ENCODE data around the gene SFR1.

The SFR1 gene

DNA sequence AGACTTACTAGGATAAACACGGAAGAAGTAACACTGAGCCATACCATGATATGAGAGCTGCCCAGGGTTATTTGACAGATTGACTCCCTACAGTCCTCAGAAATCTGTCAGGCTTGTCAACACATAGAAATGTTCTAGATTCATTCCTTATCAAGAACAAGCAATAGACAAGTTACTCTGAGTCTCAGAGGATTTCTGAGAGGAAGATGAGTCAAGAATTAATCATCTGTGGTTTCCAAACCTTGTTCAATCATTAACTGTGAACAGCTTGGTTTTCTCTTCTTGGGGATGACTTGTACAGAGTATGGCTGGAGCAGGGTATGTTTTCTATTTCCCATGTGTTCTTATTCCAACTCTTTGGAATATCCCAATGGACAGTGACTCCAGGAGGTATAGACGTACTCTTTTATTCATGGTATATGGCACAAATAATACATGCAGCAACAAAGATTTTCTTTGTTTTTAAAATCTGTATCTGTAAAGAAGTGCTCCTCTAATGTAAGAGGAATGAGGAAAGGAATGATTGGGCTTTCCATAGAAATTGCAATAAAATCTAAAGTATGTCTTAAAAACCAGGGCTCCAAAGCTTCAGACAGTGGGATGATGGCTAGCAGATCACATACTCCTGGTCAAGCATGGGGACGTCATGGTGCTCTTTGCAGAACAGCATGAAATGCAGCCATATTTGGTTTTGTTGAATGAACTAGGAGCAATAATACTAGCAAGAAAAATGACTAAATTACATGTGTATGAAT lies 11.9 kb upstream of the SFR1 start:
- Histone ChIP-seq H3K4me3 (ENCODE audit: low read length) (peak overlapping the region; percentile 1), H3K36me3 (ENCODE audit: control insufficient read depth, insufficient read depth, low read length, severe bottlenecking) (no peaks in the 10 kb centered on the region), H3K4me1 (ENCODE audit: control insufficient read depth, insufficient read depth, low read length) (peaks cover 11% of the 10 kb centered on the region), H3K9me3 (ENCODE audit: control insufficient read depth, low read length) (no peaks in the 10 kb centered on the region), H3K9ac (ENCODE audit: low read length) (peak overlapping the region; percentile 11), H3K27me3 (replicated peaks; ENCODE audit: control insufficient read depth, insufficient read depth, low read length) (no peaks in the 10 kb centered on the region)
- peak; percentile 55 for DNase-seq (ENCODE audit: low read depth)

DNA sequence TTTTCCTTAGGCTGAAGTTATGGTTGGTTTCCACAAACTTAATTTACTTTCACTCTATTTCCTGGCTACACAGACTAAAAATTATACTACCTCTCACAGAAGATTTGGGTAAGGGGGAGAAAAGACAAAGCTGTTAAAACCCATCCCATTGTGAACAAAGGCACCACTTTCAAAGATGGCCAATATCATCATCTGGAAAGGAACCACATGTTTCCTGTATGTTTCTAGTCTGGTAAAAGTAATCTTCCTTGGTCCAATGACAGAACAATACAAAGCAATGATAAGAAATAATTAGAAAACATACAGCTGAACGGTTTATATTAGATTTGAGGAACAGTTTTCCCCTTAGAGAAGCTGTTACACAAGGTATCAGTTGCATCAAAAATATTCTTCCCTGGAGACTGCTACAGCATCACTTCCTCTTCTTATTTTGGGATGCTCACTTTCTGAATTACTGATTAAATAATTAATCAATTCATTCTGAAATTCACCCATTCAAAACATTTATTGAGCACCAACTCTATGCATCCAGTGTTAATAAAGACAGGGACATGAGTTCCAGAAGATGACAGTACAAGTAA lies 8.5 kb upstream of the SFR1 start:
- no peak for DNase-seq (ENCODE audit: low read depth)
- Histone ChIP-seq H3K9me3 (ENCODE audit: control insufficient read depth, low read length) (no peaks in the 10 kb centered on the region), H3K9ac (ENCODE audit: low read length) (no peak overlapping the region), H3K4me1 (ENCODE audit: control insufficient read depth, insufficient read depth, low read length) (peaks cover 20% of the 10 kb centered on the region), H3K27me3 (replicated peaks; ENCODE audit: control insufficient read depth, insufficient read depth, low read length) (no peaks in the 10 kb centered on the region), H3K4me3 (ENCODE audit: low read length) (no peak overlapping the region), H3K36me3 (ENCODE audit: control insufficient read depth, insufficient read depth, low read length, severe bottlenecking) (no peaks in the 10 kb centered on the region)

DNA sequence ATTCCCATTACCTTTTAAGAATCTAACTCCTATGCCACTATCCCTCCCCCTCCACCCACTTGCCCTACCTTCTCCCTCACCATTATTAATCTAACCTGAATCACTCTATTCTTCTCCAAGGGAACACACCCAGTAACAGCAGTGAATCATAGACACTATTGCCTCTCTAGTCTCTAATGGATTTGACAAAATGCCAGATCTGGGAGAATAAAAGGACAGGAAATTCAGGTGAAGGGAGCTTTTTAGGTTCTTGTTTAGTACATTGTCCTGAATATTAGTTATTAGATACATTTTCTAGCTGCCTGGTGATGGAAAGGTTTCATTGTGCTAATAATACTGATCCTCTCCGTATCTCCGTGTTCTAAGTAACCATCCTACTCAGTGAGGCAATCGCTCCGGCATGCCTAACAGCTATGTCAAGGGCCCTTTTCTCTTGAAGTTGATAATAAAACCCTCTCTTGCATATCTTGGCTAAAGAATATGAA lies 4.1 kb upstream of the SFR1 start:
- no peaks in the 10 kb centered on the region for H3K27me3 ChIP-seq (replicated peaks; ENCODE audit: control insufficient read depth, insufficient read depth, low read length)
- no peak overlapping the region for H3K4me3 ChIP-seq (ENCODE audit: low read length)
- no peaks in the 10 kb centered on the region for H3K36me3 ChIP-seq (ENCODE audit: control insufficient read depth, insufficient read depth, low read length, severe bottlenecking)
- peaks cover 25% of the 10 kb centered on the region for H3K4me1 ChIP-seq (ENCODE audit: control insufficient read depth, insufficient read depth, low read length)
- no peak overlapping the region for H3K9ac ChIP-seq (ENCODE audit: low read length)
- no peaks in the 10 kb centered on the region for H3K9me3 ChIP-seq (ENCODE audit: control insufficient read depth, low read length)
- peak; percentile 9 for DNase-seq (ENCODE audit: low read depth)

GRCh38 chr10:104119996-104120395 lies 2.0 kb upstream of the SFR1 start:
- Histone ChIP-seq H3K9ac (ENCODE audit: low read length) (peak overlapping the region; percentile 97), H3K27me3 (replicated peaks; ENCODE audit: control insufficient read depth, insufficient read depth, low read length) (no peaks in the 10 kb centered on the region), H3K9me3 (ENCODE audit: control insufficient read depth, low read length) (no peaks in the 10 kb centered on the region), H3K4me1 (ENCODE audit: control insufficient read depth, insufficient read depth, low read length) (peaks cover 29% of the 10 kb centered on the region), H3K4me3 (ENCODE audit: low read length) (peak overlapping the region; percentile 92), H3K36me3 (ENCODE audit: control insufficient read depth, insufficient read depth, low read length, severe bottlenecking) (no peaks in the 10 kb centered on the region)
- peak; percentile 40 for DNase-seq (ENCODE audit: low read depth)

DNA sequence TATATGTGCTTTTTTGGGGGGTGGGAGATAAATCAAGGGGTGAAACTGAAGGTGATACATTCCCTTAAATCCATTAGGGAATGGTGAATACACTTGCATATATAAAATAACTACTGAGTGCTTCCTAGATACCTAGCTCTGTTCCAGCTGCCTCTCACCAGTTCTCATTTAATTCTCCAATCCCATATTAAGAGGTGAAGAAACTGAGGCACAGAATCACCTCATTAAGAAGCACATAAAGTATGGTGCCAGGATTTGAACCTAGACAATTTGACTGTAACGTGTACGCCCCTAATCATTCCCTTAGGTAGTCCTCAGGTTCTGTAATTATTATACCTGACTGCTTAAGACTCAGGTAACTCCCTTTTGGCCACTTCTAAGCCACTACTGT lies 1.5 kb upstream of the SFR1 start:
- Histone ChIP-seq H3K9me3 (ENCODE audit: control insufficient read depth, low read length) (no peaks in the 10 kb centered on the region), H3K4me3 (ENCODE audit: low read length) (peak overlapping the region; percentile 92), H3K27me3 (replicated peaks; ENCODE audit: control insufficient read depth, insufficient read depth, low read length) (no peaks in the 10 kb centered on the region), H3K36me3 (ENCODE audit: control insufficient read depth, insufficient read depth, low read length, severe bottlenecking) (no peaks in the 10 kb centered on the region), H3K9ac (ENCODE audit: low read length) (peak overlapping the region; percentile 97), H3K4me1 (ENCODE audit: control insufficient read depth, insufficient read depth, low read length) (peaks cover 29% of the 10 kb centered on the region)
- DNase-seq (ENCODE audit: low read depth): no peak

- Histone ChIP-seq H3K27me3 (replicated peaks; ENCODE audit: control insufficient read depth, insufficient read depth, low read length) (no peaks in the 10 kb centered on the region), H3K9me3 (ENCODE audit: control insufficient read depth, low read length) (no peaks in the 10 kb centered on the region), H3K4me1 (ENCODE audit: control insufficient read depth, insufficient read depth, low read length) (peaks cover 29% of the 10 kb centered on the region), H3K9ac (ENCODE audit: low read length) (peak overlapping the region; percentile 97), H3K36me3 (ENCODE audit: control insufficient read depth, insufficient read depth, low read length, severe bottlenecking) (no peaks in the 10 kb centered on the region), H3K4me3 (ENCODE audit: low read length) (peak overlapping the region; percentile 92)
- peak; percentile 98 for DNase-seq (ENCODE audit: low read depth)
Measured at GRCh38 chr10:104120903-104121484, 977 bp upstream of the SFR1 start.

- Histone ChIP-seq H3K36me3 (ENCODE audit: control insufficient read depth, insufficient read depth, low read length, severe bottlenecking) (no peaks in the 10 kb centered on the region), H3K4me1 (ENCODE audit: control insufficient read depth, insufficient read depth, low read length) (peaks cover 29% of the 10 kb centered on the region), H3K27me3 (replicated peaks; ENCODE audit: control insufficient read depth, insufficient read depth, low read length) (no peaks in the 10 kb centered on the region), H3K9ac (ENCODE audit: low read length) (peak overlapping the region; percentile 97), H3K4me3 (ENCODE audit: low read length) (peak overlapping the region; percentile 92), H3K9me3 (ENCODE audit: control insufficient read depth, low read length) (no peaks in the 10 kb centered on the region)
- peak; percentile 57 for DNase-seq (ENCODE audit: low read depth)
Measured at GRCh38 chr10:104122225-104123107, 495 bp downstream of the SFR1 start.

- H3K27me3 ChIP-seq (replicated peaks; ENCODE audit: control insufficient read depth, insufficient read depth, low read length): no peaks in the 10 kb centered on the region
- H3K36me3 ChIP-seq (ENCODE audit: control insufficient read depth, insufficient read depth, low read length, severe bottlenecking): no peaks in the 10 kb centered on the region
- H3K4me3 ChIP-seq (ENCODE audit: low read length): peak overlapping the region; percentile 92
- peak; percentile 55 for DNase-seq (ENCODE audit: low read depth)
- peak overlapping the region; percentile 97 for H3K9ac ChIP-seq (ENCODE audit: low read length)
- no peaks in the 10 kb centered on the region for H3K9me3 ChIP-seq (ENCODE audit: control insufficient read depth, low read length)
- H3K4me1 ChIP-seq (ENCODE audit: control insufficient read depth, insufficient read depth, low read length): peaks cover 21% of the 10 kb centered on the region
Measured at GRCh38 chr10:104123397-104123796, 1.4 kb downstream of the SFR1 start.

DNA sequence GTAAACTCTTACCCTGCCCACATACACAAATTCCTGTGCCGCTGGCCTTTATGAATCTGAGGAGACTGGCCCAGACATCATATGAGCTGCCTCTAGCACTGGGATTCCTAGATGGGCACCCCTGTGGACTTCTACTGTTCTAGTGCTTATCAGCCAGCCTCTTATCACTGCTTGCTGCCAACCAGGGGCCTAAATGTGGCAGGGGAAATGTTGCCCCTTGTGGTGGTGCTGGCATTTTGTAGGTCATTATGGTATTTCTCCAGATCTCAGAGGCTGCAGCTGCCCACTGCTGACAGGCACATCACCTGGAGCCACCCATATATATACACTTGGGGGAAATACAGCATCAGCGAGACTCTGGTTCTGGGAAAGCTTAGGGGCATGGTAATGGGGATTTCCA lies 5.4 kb downstream of the SFR1 start:
- H3K4me3 ChIP-seq (ENCODE audit: low read length): no peak overlapping the region
- DNase-seq (ENCODE audit: low read depth): no peak
- H3K9ac ChIP-seq (ENCODE audit: low read length): no peak overlapping the region
- H3K27me3 ChIP-seq (replicated peaks; ENCODE audit: control insufficient read depth, insufficient read depth, low read length): no peaks in the 10 kb centered on the region
- H3K4me1 ChIP-seq (ENCODE audit: control insufficient read depth, insufficient read depth, low read length): peaks cover 19% of the 10 kb centered on the region
- H3K9me3 ChIP-seq (ENCODE audit: control insufficient read depth, low read length): no peaks in the 10 kb centered on the region
- no peaks in the 10 kb centered on the region for H3K36me3 ChIP-seq (ENCODE audit: control insufficient read depth, insufficient read depth, low read length, severe bottlenecking)

DNA sequence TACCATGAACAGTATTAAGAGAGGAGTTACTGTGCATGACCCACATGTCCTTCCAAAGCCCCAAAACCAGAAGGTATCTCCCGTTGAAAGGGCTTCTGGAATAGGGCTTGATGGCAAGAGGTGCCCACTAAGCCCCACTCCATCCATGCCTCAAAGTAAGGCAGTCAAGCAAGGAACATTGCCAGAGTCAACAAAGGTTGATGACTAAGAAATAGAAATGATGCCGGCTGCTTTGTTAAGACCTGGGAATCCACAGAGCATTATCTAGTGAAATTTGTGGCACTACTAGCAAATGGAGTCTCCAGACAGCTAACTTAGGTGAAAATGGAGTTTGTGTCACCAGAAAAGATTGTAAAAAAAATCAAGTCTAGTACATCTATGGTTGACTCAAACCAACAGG lies 6.2 kb downstream of the SFR1 start:
- no peaks in the 10 kb centered on the region for H3K27me3 ChIP-seq (replicated peaks; ENCODE audit: control insufficient read depth, insufficient read depth, low read length)
- H3K4me1 ChIP-seq (ENCODE audit: control insufficient read depth, insufficient read depth, low read length): peaks cover 12% of the 10 kb centered on the region
- no peak overlapping the region for H3K4me3 ChIP-seq (ENCODE audit: low read length)
- H3K9me3 ChIP-seq (ENCODE audit: control insufficient read depth, low read length): no peaks in the 10 kb centered on the region
- no peaks in the 10 kb centered on the region for H3K36me3 ChIP-seq (ENCODE audit: control insufficient read depth, insufficient read depth, low read length, severe bottlenecking)
- H3K9ac ChIP-seq (ENCODE audit: low read length): no peak overlapping the region
- DNase-seq (ENCODE audit: low read depth): peak; percentile 17

DNA sequence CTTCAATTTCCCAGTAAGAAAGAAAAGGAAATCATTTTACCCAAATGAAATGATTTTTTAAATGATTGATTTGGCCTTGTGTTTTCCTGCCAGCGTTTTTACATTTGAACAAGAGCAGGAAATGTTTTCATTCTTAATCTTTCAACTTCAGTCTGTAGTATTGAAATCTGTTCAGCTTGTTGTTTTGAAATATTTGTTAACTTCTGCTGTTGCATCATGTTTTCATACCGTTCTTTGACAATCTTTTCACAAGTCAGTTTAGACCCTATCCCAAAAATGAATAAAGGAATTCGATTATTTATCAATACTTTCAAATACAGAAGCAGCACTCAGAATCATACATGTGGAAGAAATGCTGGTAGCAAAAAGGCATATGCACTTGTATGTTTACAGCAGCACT lies 8.1 kb downstream of the SFR1 start:
- Histone ChIP-seq H3K4me3 (ENCODE audit: low read length) (no peak overlapping the region), H3K4me1 (ENCODE audit: control insufficient read depth, insufficient read depth, low read length) (peaks cover 11% of the 10 kb centered on the region), H3K9ac (ENCODE audit: low read length) (peak overlapping the region; percentile 41), H3K9me3 (ENCODE audit: control insufficient read depth, low read length) (no peaks in the 10 kb centered on the region), H3K27me3 (replicated peaks; ENCODE audit: control insufficient read depth, insufficient read depth, low read length) (no peaks in the 10 kb centered on the region), H3K36me3 (ENCODE audit: control insufficient read depth, insufficient read depth, low read length, severe bottlenecking) (no peaks in the 10 kb centered on the region)
- peak; percentile 35 for DNase-seq (ENCODE audit: low read depth)
